K562 (cell line): Measurements from ENCODE around the gene IL13RA1. TPM values are rescaled to one million over a fixed set of nuclear protein-coding genes. Genes with fewer than 3 reads are reported as not detected.
A peak's percentile ranks its signal among the peaks of the same experiment; 100 is the strongest.

Experiments
- CBFA2T2 ChIP-seq: fragments of 450-650 bp; conservative IDR thresholded peaks from 2 replicates; pipeline ENCODE4 v1.6.1; 2017; ENCODE audit warnings: mild to moderate bottlenecking
- CHCHD3 ChIP-seq: fragments of 250-450 bp; sonication (Bioruptor Pico); IDR thresholded peaks from 2 replicates; pipeline ENCODE4 v2.1.2; 2022; ENCODE audit warnings: mild to moderate bottlenecking
- FOXA1 ChIP-seq: fragments of 450-650 bp; IDR thresholded peaks from 2 replicates; pipeline ENCODE4 v1.6.1; 2016; ENCODE audit warnings: mild to moderate bottlenecking, borderline replicate concordance
- MCM5 ChIP-seq: fragments of 450-650 bp; IDR thresholded peaks from 2 replicates; pipeline ENCODE4 v1.6.1; 2016; ENCODE audit warnings: low read depth
- NFRKB ChIP-seq: fragments of 450-650 bp; IDR thresholded peaks from 2 replicates; pipeline ENCODE4 v1.6.1; 2016; ENCODE audit warnings: low read depth
- NR4A1 ChIP-seq, 2 experiments: fragments of 250-450 bp in 1 of 2; fragments of 450-650 bp in 1 of 2; sonication (Bioruptor Pico) in 1 of 2; IDR thresholded peaks; 2 replicates each; pipeline versions ENCODE4 v1.4.0 to v1.6.1; 2016 to 2020; ENCODE audit warnings: mild to moderate bottlenecking in 2 of 2, missing compliant biosample characterization in 1 of 2, missing genetic modification characterization in 1 of 2, moderate library complexity in 1 of 2
- ZBTB11 ChIP-seq, 3 experiments: fragments of 200-800 bp in 1 of 3; fragments of 250-450 bp in 1 of 3; fragments of 450-650 bp in 1 of 3; sonication (Bioruptor Pico) in 1 of 3; sonication (Bioruptor generic) in 1 of 3; formaldehyde crosslinking in 1 of 3; IDR thresholded peaks; 2 replicates each; pipeline versions ENCODE4 v1.6.1 to v1.8.0; 2016 to 2022; ENCODE audit warnings: mild to moderate bottlenecking in 2 of 3, missing genetic modification characterization in 2 of 3, missing compliant biosample characterization in 1 of 3, moderate library complexity in 1 of 3
- ZBTB34 ChIP-seq: fragments of 250-450 bp; sonication (Bioruptor Pico); IDR thresholded peaks from 2 replicates; pipeline ENCODE4 v1.8.0; 2021; ENCODE audit warnings: mild to moderate bottlenecking, moderate library complexity
- polyA plus RNA-seq, 8 experiments: library from polyadenylated mRNA; depleted of rRNA in 4 of 8; stranded (reverse) in 5 of 8; unstranded in 3 of 8; fragments of >200 nt; fragmentation: Nextera tagmentation in 2 of 8; fragmentation: Illumina TruSeq in 1 of 8; extraction: Ambion mirVana in 2 of 8; extraction: Trizol in 1 of 8; gene quantifications; 2 replicates each; pipeline versions ENCODE4 v1.2.1 to v1.2.3, GENCODE V29; 2011 to 2014; ENCODE audit warnings: inconsistent platforms in 1 of 8, missing spikeins in 1 of 8
- total RNA-seq, 7 experiments: library from RNA; depleted of rRNA in 6 of 7; stranded (reverse); fragments of >200 nt in 6 of 7; fragmentation: Illumina TruSeq in 2 of 7; extraction: Trizol in 2 of 7; gene quantifications; 2 replicates each; pipeline versions ENCODE4 v1.2.1 to v1.2.3, GENCODE V29; 2011 to 2021; ENCODE audit warnings: low replicate concordance in 1 of 7
- TF ChIP-seq, protein P1 (sequence below), 2 experiments: fragments of 450-650 bp; formaldehyde crosslinking in 1 of 2; IDR thresholded peaks; 2 replicates each; pipeline versions ENCODE4 v1.4.0 to v1.6.1; 2014 to 2020; ENCODE audit warnings: mild to moderate bottlenecking in 2 of 2, borderline replicate concordance in 1 of 2, low read depth in 1 of 2
- TF ChIP-seq, protein P2 (sequence below): sonication (generic); formaldehyde crosslinking; IDR thresholded peaks from 2 replicates; pipeline ENCODE4 v1.8.0; 2022; ENCODE audit warnings: missing genetic modification reagents, mild to moderate bottlenecking, borderline replicate concordance

IL13RA1 gene
- total and polyA plus RNA-seq, 9 of the 15 experiments (the other 6 are each of a cell fraction or from before 2014, with no cell fraction given), result 2.9 to 22.9 (median 12.2) TPM

GRCh38 chrX:118839334-118839958 is 112.0 kb downstream of the IL13RA1 start (continued):
- TF ChIP-seq, protein P1, sequence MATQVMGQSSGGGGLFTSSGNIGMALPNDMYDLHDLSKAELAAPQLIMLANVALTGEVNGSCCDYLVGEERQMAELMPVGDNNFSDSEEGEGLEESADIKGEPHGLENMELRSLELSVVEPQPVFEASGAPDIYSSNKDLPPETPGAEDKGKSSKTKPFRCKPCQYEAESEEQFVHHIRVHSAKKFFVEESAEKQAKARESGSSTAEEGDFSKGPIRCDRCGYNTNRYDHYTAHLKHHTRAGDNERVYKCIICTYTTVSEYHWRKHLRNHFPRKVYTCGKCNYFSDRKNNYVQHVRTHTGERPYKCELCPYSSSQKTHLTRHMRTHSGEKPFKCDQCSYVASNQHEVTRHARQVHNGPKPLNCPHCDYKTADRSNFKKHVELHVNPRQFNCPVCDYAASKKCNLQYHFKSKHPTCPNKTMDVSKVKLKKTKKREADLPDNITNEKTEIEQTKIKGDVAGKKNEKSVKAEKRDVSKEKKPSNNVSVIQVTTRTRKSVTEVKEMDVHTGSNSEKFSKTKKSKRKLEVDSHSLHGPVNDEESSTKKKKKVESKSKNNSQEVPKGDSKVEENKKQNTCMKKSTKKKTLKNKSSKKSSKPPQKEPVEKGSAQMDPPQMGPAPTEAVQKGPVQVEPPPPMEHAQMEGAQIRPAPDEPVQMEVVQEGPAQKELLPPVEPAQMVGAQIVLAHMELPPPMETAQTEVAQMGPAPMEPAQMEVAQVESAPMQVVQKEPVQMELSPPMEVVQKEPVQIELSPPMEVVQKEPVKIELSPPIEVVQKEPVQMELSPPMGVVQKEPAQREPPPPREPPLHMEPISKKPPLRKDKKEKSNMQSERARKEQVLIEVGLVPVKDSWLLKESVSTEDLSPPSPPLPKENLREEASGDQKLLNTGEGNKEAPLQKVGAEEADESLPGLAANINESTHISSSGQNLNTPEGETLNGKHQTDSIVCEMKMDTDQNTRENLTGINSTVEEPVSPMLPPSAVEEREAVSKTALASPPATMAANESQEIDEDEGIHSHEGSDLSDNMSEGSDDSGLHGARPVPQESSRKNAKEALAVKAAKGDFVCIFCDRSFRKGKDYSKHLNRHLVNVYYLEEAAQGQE (IDR thresholded peaks at IDR 0.05; ENCODE audit: borderline replicate concordance), result peak; percentile 63
- TF ChIP-seq, protein P1 (CRISPR knock-in tag; IDR thresholded peaks at IDR 0.05; ENCODE audit: low read depth), result no peak
- no peak for TF ChIP-seq NFRKB
- TF ChIP-seq, protein P2, sequence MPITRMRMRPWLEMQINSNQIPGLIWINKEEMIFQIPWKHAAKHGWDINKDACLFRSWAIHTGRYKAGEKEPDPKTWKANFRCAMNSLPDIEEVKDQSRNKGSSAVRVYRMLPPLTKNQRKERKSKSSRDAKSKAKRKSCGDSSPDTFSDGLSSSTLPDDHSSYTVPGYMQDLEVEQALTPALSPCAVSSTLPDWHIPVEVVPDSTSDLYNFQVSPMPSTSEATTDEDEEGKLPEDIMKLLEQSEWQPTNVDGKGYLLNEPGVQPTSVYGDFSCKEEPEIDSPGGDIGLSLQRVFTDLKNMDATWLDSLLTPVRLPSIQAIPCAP (CRISPR knock-in tag), result no peak
- TF ChIP-seq CHCHD3 (CRISPR knock-in tag), result no peak
- TF ChIP-seq ZBTB34 (CRISPR knock-in tag), result no peak
- TF ChIP-seq ZBTB11 (CRISPR knock-in tag; IDR thresholded peaks at IDR 0.05), result no peak
- TF ChIP-seq NR4A1 (CRISPR knock-in tag; IDR thresholded peaks at IDR 0.05), result no peak
- no peak for TF ChIP-seq NR4A1 (tag; IDR thresholded peaks at IDR 0.05)
- no peak for TF ChIP-seq FOXA1
- TF ChIP-seq CBFA2T2, result peak; percentile 63
- no peak for TF ChIP-seq MCM5
